ENCODE results near the gene LILRA6. TPM values are rescaled to one million over a fixed set of nuclear protein-coding genes. Genes with fewer than 3 reads are reported as not detected.

The LILRA6 gene
- polyA plus RNA-seq, 1 donor = 1.2 TPM

DNA sequence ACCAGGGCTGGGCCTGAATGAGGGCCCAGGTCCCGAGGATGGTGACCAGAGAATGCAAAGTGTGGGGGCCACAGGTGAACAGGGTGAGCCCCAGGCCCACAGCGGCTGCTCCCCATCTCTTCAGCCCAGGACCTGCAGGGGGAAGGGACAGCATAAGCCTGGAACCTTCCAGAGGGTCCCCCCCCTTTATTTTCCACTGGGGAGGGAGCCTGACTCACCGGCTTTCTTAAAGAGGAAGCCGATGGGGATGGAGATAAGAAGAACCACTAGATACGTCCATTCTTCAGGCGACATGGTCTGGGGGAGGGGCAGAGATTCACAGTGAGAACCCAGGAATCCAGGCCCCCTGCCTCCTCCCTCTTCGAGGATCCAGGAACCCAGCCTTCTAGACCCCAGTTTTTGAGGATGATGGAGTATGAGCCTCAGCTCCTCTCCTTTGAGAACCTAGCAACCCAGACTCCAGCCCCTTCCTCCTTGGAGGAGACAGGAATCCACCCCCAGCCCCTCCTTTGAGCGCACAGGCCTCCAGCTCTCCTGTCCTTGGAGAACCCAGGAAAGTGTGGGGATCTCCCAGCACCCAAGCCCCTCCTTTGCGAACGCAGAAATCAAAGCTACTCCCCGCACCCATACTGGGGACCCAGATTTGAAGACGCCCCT lies 54.2 kb downstream of the LILRA6 start:
- no peak for DNase-seq (ENCODE audit: low read depth)

DNA sequence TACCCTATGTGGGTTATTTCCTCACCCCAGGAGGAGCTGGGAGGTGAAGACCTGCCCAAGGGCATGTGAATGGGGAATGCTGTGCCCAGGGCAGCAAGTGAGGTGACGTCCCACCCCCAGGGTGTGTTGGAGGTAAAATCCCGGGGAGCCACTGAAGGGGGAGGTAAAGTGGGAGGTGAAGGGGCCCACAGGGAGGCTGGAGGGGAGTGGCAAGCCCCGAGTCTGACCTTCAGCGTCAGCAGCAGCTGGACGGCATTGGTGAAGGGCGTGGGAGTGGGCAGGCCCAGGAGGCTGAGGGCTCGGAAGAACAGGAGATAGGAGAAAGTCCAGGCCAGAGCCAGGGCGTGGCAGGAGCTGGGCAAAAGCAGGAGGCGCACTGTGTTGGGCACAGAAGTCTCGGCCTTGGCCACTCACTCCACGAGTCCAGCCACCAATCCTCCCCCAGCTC lies 55.6 kb downstream of the LILRA6 start:
- no peak for DNase-seq (ENCODE audit: low read depth)

Other genes starting within 250 kb of the LILRA6 start
- gene VSTM1, start 178.9 kb downstream of the LILRA6 start, polyA plus RNA-seq (ENCODE audit: insufficient read length) = 0.19 TPM
- gene TARM1, start 161.4 kb downstream of the LILRA6 start, polyA plus RNA-seq (ENCODE audit: insufficient read length) = not detected
- gene OSCAR, start 142.0 kb downstream of the LILRA6 start, polyA plus RNA-seq (ENCODE audit: insufficient read length) = 0.39 TPM
- 120 TPM for gene NDUFA3, start 139.9 kb downstream of the LILRA6 start, polyA plus RNA-seq (ENCODE audit: insufficient read length)
- gene TFPT, start 127.1 kb downstream of the LILRA6 start, polyA plus RNA-seq (ENCODE audit: insufficient read length) = 13.5 TPM
- 44.1 TPM for gene PRPF31, start 127.0 kb downstream of the LILRA6 start, polyA plus RNA-seq (ENCODE audit: insufficient read length)
- gene CNOT3, start 105.0 kb downstream of the LILRA6 start, polyA plus RNA-seq (ENCODE audit: insufficient read length) = 36.9 TPM
- 8.1 TPM for gene LENG1, start 83.1 kb downstream of the LILRA6 start, polyA plus RNA-seq (ENCODE audit: insufficient read length)
- 3.4 TPM for gene TMC4, start 69.6 kb downstream of the LILRA6 start, polyA plus RNA-seq (ENCODE audit: insufficient read length)
- 27.2 TPM for gene MBOAT7, start 53.2 kb downstream of the LILRA6 start, polyA plus RNA-seq (ENCODE audit: insufficient read length)
- 32.5 TPM for gene TSEN34, start 51.5 kb downstream of the LILRA6 start, polyA plus RNA-seq (ENCODE audit: insufficient read length)
- gene RPS9, start 41.9 kb downstream of the LILRA6 start, polyA plus RNA-seq (ENCODE audit: insufficient read length) = 2,526 TPM
- 1.8 TPM for gene LILRB3, start 19.8 kb downstream of the LILRA6 start, polyA plus RNA-seq (ENCODE audit: insufficient read length)
- gene LILRB5, start 14.5 kb upstream of the LILRA6 start, polyA plus RNA-seq (ENCODE audit: insufficient read length) = 8.1 TPM
- 1.9 TPM for gene LILRB2, start 38.3 kb upstream of the LILRA6 start, polyA plus RNA-seq (ENCODE audit: insufficient read length)
- gene LILRA5, start 70.4 kb upstream of the LILRA6 start, polyA plus RNA-seq (ENCODE audit: insufficient read length) = 0.44 TPM
- not detected for gene LILRA4, start 96.4 kb upstream of the LILRA6 start, polyA plus RNA-seq (ENCODE audit: insufficient read length)
- 6.6 TPM for gene LAIR1, start 122.1 kb upstream of the LILRA6 start, polyA plus RNA-seq (ENCODE audit: insufficient read length)
- gene TTYH1, start 172.7 kb upstream of the LILRA6 start, polyA plus RNA-seq (ENCODE audit: insufficient read length) = 3.9 TPM
- 120 TPM for gene LENG8, start 206.4 kb upstream of the LILRA6 start, polyA plus RNA-seq (ENCODE audit: insufficient read length)
- gene LENG9, start 221.0 kb upstream of the LILRA6 start, polyA plus RNA-seq (ENCODE audit: insufficient read length) = 1.8 TPM
- 29.2 TPM for gene CDC42EP5, start 230.5 kb upstream of the LILRA6 start, polyA plus RNA-seq (ENCODE audit: insufficient read length)

Data from forelimb muscle (tissue), 1 donor.